Measurements from ENCODE around the gene MACROD2.

DNA sequence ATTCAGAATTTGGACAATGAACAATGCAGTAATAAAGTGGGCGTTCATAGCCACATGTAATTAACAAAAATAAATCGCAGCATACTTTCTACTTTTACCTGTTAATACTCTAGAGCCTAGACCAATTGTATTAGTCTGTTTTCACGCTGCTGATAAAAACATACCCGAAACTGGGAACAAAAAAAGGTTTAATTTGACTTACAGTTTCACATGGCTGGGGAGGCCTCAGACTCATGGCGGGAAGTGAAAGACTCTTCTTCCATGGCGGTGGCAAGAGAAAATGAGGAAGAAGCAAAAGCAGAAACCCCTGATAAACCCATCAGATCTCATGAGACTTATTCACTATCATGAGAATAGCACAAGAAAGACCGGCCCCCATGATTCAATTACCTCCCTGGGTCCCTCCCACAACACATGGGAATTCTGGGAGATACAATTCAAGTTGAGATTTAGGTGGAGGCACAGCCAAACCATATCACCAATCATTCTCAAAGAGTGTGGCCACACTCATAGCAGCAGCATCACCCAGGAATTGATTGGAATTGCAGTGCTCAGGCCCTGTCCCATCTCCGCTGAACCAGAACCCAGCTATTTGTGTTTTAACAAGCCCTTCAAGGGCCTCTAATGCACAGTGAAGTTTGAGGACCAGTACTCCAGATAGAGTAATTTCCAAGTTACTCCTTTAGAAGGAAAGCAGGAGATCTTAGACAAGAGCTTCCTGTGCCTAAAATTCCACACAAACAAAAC lies 1927.9 kb downstream of the MACROD2 start:
- TF ChIP-seq POLR2A (IDR thresholded peaks at IDR 0.05): no peak
- TF ChIP-seq, protein P1, sequence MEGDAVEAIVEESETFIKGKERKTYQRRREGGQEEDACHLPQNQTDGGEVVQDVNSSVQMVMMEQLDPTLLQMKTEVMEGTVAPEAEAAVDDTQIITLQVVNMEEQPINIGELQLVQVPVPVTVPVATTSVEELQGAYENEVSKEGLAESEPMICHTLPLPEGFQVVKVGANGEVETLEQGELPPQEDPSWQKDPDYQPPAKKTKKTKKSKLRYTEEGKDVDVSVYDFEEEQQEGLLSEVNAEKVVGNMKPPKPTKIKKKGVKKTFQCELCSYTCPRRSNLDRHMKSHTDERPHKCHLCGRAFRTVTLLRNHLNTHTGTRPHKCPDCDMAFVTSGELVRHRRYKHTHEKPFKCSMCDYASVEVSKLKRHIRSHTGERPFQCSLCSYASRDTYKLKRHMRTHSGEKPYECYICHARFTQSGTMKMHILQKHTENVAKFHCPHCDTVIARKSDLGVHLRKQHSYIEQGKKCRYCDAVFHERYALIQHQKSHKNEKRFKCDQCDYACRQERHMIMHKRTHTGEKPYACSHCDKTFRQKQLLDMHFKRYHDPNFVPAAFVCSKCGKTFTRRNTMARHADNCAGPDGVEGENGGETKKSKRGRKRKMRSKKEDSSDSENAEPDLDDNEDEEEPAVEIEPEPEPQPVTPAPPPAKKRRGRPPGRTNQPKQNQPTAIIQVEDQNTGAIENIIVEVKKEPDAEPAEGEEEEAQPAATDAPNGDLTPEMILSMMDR (IDR thresholded peaks at IDR 0.05): no peak
